T-helper 2 cell treated with Interferon-gamma antibody and Interleukin-4, amounts not matched to agents 5 μg/mL and 100 μg/mL, for 36 hours (primary cell): ENCODE data around the gene ASTN2.
"Not testable (repeated sequence)": the region's sequence is repeated elsewhere in the genome, so short reads cannot be mapped to it uniquely, and the experiment has no call there.

Source experiments
- DNase-seq: peaks from one replicate; pipeline ENCODE4 v3.0.0; 2021; ENCODE audit warnings: low spot score
- H3K27ac Mint-ChIP-seq: one replicate; pipeline ENCODE4 v1.8.0; 2021; ENCODE audit warnings: mild to moderate bottlenecking, mixed read lengths
- H3K27me3 Mint-ChIP-seq: one replicate; pipeline ENCODE4 v1.8.0; 2021; ENCODE audit warnings: low read depth, mixed read lengths
- H3K36me3 Mint-ChIP-seq: one replicate; pipeline ENCODE4 v1.8.0; 2021; ENCODE audit warnings: low read depth, mixed read lengths
- H3K4me1 Mint-ChIP-seq: one replicate; pipeline ENCODE4 v1.8.0; 2021; ENCODE audit warnings: low read depth, mixed read lengths
- H3K4me3 Mint-ChIP-seq: one replicate; pipeline ENCODE4 v1.8.0; 2022; ENCODE audit warnings: mild to moderate bottlenecking, moderate library complexity, mixed read lengths
- H3K9me3 Mint-ChIP-seq: one replicate; pipeline ENCODE4 v1.8.0; 2021; ENCODE audit warnings: mixed read lengths

Gene ASTN2

GRCh38 chr9:116870566-116870965 is 544.3 kb downstream of the ASTN2 start:
- H3K4me3 Mint-ChIP-seq = no peak overlapping the region

GRCh38 chr9:116868201-116868600 is 546.7 kb downstream of the ASTN2 start:
- Mint-ChIP-seq H3K27ac (no peak overlapping the region), H3K4me1 (no peaks in the 10 kb centered on the region), H3K4me3 (no peak overlapping the region), H3K9me3 (no peaks in the 10 kb centered on the region), H3K27me3 (no peaks in the 10 kb centered on the region), H3K36me3 (no peaks in the 10 kb centered on the region)
- no peak for DNase-seq

More at GRCh38 chr9:116870566-116870965, 544.3 kb downstream of the ASTN2 start:
- no peaks in the 10 kb centered on the region for H3K9me3 Mint-ChIP-seq
- H3K27ac Mint-ChIP-seq = no peak overlapping the region
- no peaks in the 10 kb centered on the region for H3K36me3 Mint-ChIP-seq
- no peak for DNase-seq
- no peaks in the 10 kb centered on the region for H3K27me3 Mint-ChIP-seq
- no peaks in the 10 kb centered on the region for H3K4me1 Mint-ChIP-seq

GRCh38 chr9:116861321-116861720 is 553.5 kb downstream of the ASTN2 start:
- Mint-ChIP-seq H3K27me3 (no peaks in the 10 kb centered on the region), H3K36me3 (no peaks in the 10 kb centered on the region), H3K27ac (no peak overlapping the region), H3K4me1 (no peaks in the 10 kb centered on the region), H3K4me3 (no peak overlapping the region), H3K9me3 (no peaks in the 10 kb centered on the region)
- no peak for DNase-seq

GRCh38 chr9:116860509-116861120 is 554.2 kb downstream of the ASTN2 start:
- H3K4me1 Mint-ChIP-seq = no peaks in the 10 kb centered on the region
- no peaks in the 10 kb centered on the region for H3K9me3 Mint-ChIP-seq
- no peak for DNase-seq
- H3K36me3 Mint-ChIP-seq = no peaks in the 10 kb centered on the region
- no peak overlapping the region for H3K27ac Mint-ChIP-seq
- no peaks in the 10 kb centered on the region for H3K27me3 Mint-ChIP-seq
- H3K4me3 Mint-ChIP-seq = no peak overlapping the region

- Mint-ChIP-seq H3K27me3 (no peaks in the 10 kb centered on the region), H3K4me1 (no peaks in the 10 kb centered on the region), H3K36me3 (no peaks in the 10 kb centered on the region), H3K9me3 (no peaks in the 10 kb centered on the region), H3K27ac (no peak overlapping the region), H3K4me3 (no peak overlapping the region)
- DNase-seq = no peak
Measured at GRCh38 chr9:116859763-116860162, 555.1 kb downstream of the ASTN2 start.

- Mint-ChIP-seq H3K27me3 (no peaks in the 10 kb centered on the region), H3K4me1 (no peaks in the 10 kb centered on the region), H3K36me3 (no peaks in the 10 kb centered on the region), H3K4me3 (no peak overlapping the region), H3K9me3 (no peaks in the 10 kb centered on the region), H3K27ac (no peak overlapping the region)
- no peak for DNase-seq
Measured at GRCh38 chr9:116857321-116857720, 557.5 kb downstream of the ASTN2 start.

- H3K4me3 Mint-ChIP-seq = no peak overlapping the region
- no peak for DNase-seq
Measured at GRCh38 chr9:116855881-116856662, 558.8 kb downstream of the ASTN2 start.

GRCh38 chr9:116849721-116850120 is 565.1 kb downstream of the ASTN2 start:
- H3K4me3 Mint-ChIP-seq = no peak overlapping the region
- no peaks in the 10 kb centered on the region for H3K9me3 Mint-ChIP-seq
- no peak for DNase-seq
- no peak overlapping the region for H3K27ac Mint-ChIP-seq
- H3K4me1 Mint-ChIP-seq = no peaks in the 10 kb centered on the region
- no peaks in the 10 kb centered on the region for H3K36me3 Mint-ChIP-seq
- H3K27me3 Mint-ChIP-seq = no peaks in the 10 kb centered on the region

More at GRCh38 chr9:116855881-116856662, 558.8 kb downstream of the ASTN2 start:
- no peak overlapping the region for H3K27ac Mint-ChIP-seq
- no peaks in the 10 kb centered on the region for H3K9me3 Mint-ChIP-seq
- no peaks in the 10 kb centered on the region for H3K4me1 Mint-ChIP-seq
- no peaks in the 10 kb centered on the region for H3K27me3 Mint-ChIP-seq
- no peaks in the 10 kb centered on the region for H3K36me3 Mint-ChIP-seq

GRCh38 chr9:116844621-116845020 is 570.2 kb downstream of the ASTN2 start:
- no peaks in the 10 kb centered on the region for H3K9me3 Mint-ChIP-seq
- H3K4me1 Mint-ChIP-seq = no peaks in the 10 kb centered on the region
- H3K27me3 Mint-ChIP-seq = no peaks in the 10 kb centered on the region
- H3K27ac Mint-ChIP-seq = no peak overlapping the region
- no peak overlapping the region for H3K4me3 Mint-ChIP-seq
- H3K36me3 Mint-ChIP-seq = no peaks in the 10 kb centered on the region
- no peak for DNase-seq

GRCh38 chr9:116843863-116844620 is 570.8 kb downstream of the ASTN2 start:
- Mint-ChIP-seq H3K4me3 (no peak overlapping the region), H3K9me3 (no peaks in the 10 kb centered on the region), H3K27me3 (no peaks in the 10 kb centered on the region), H3K27ac (no peak overlapping the region), H3K36me3 (no peaks in the 10 kb centered on the region), H3K4me1 (no peaks in the 10 kb centered on the region)
- no peak for DNase-seq

- no peak for DNase-seq
- Mint-ChIP-seq H3K36me3 (no peaks in the 10 kb centered on the region), H3K27ac (no peak overlapping the region), H3K27me3 (no peaks in the 10 kb centered on the region), H3K4me3 (no peak overlapping the region), H3K9me3 (no peaks in the 10 kb centered on the region), H3K4me1 (no peaks in the 10 kb centered on the region)
Measured at GRCh38 chr9:116842658-116843057, 572.2 kb downstream of the ASTN2 start.

- not testable (repeated sequence) for H3K9me3 Mint-ChIP-seq, DNase-seq, H3K4me3 Mint-ChIP-seq, H3K27ac Mint-ChIP-seq, H3K27me3 Mint-ChIP-seq, H3K4me1 Mint-ChIP-seq, H3K36me3 Mint-ChIP-seq
Measured at GRCh38 chr9:116838468-116838867, 576.4 kb downstream of the ASTN2 start.

GRCh38 chr9:116837018-116837989 is 577.6 kb downstream of the ASTN2 start:
- Mint-ChIP-seq H3K27me3 (no peaks in the 10 kb centered on the region), H3K36me3 (no peaks in the 10 kb centered on the region), H3K9me3 (no peaks in the 10 kb centered on the region), H3K4me3 (no peak overlapping the region), H3K4me1 (no peaks in the 10 kb centered on the region), H3K27ac (no peak overlapping the region)
- DNase-seq = no peak
